Neural progenitor cell (in vitro differentiated cells): Measurements from ENCODE around the gene IPO13. TPM values are rescaled to one million over a fixed set of nuclear protein-coding genes. Genes with fewer than 3 reads are reported as not detected.

Experiments
- DNase-seq: peaks from one replicate; pipeline ENCODE4 v3.0.0-alpha.2; 2016; ENCODE audit warnings: low spot score
- H2AFZ ChIP-seq: fragments of 200-600 bp; sonication (generic); replicated peaks from 2 replicates; pipeline ENCODE4 v1.6.1; 2016; ENCODE audit warnings: antibody characterized with exemption
- H3F3A ChIP-seq: fragments of 200-600 bp; sonication (generic); 2 replicates; pipeline ENCODE4 v1.6.1; 2016; ENCODE audit warnings: antibody characterized with exemption, low read depth
- H3K27ac ChIP-seq: fragments of 200-600 bp; sonication (generic); 2 replicates; pipeline ENCODE4 v1.5.1; 2016; ENCODE audit warnings: mild to moderate bottlenecking
- H3K27me3 ChIP-seq: fragments of 200-600 bp; sonication (generic); 2 replicates; pipeline ENCODE4 v1.6.1; 2016; ENCODE audit warnings: mild to moderate bottlenecking, moderate library complexity
- H3K36me3 ChIP-seq: fragments of 200-600 bp; sonication (generic); 2 replicates; pipeline ENCODE4 v1.5.1; 2016
- H3K4me1 ChIP-seq: fragments of 200-600 bp; sonication (generic); 2 replicates; pipeline ENCODE4 v1.6.1; 2016; ENCODE audit warnings: mixed run types
- H3K4me2 ChIP-seq: fragments of 200-600 bp; sonication (generic); 2 replicates; pipeline ENCODE4 v1.6.1; 2016
- H3K4me3 ChIP-seq: fragments of 200-600 bp; sonication (generic); 2 replicates; pipeline ENCODE4 v1.5.1; 2016
- H3K79me2 ChIP-seq: fragments of 200-600 bp; sonication (generic); 2 replicates; pipeline ENCODE4 v1.6.1; 2016; ENCODE audit warnings: low read depth
- H3K9ac ChIP-seq: fragments of 200-600 bp; sonication (generic); 2 replicates; pipeline ENCODE4 v1.6.1; 2016
- H3K9me3 ChIP-seq: fragments of 200-600 bp; sonication (generic); 2 replicates; pipeline ENCODE4 v1.5.1; 2016; ENCODE audit warnings: low read depth
- H4K20me1 ChIP-seq: fragments of 200-600 bp; sonication (generic); 2 replicates; pipeline ENCODE4 v1.6.1; 2016; ENCODE audit warnings: low read depth
- H3K27ac Mint-ChIP-seq: 3 replicates; pipeline ENCODE4 v1.8.0; 2021; ENCODE audit warnings: mixed read lengths
- H3K27me3 Mint-ChIP-seq: 2 replicates; pipeline ENCODE4 v1.8.0; 2022; ENCODE audit warnings: low read depth, mild to moderate bottlenecking, inconsistent platforms, moderate library complexity, mixed read lengths; ENCODE audit not compliant: insufficient read depth
- H3K36me3 Mint-ChIP-seq: 3 replicates; pipeline ENCODE4 v1.8.0; 2021; ENCODE audit warnings: mixed read lengths
- H3K4me1 Mint-ChIP-seq: 3 replicates; pipeline ENCODE4 v1.8.0; 2021; ENCODE audit warnings: mixed read lengths
- H3K4me3 Mint-ChIP-seq: 3 replicates; pipeline ENCODE4 v1.8.0; 2021; ENCODE audit warnings: mild to moderate bottlenecking, moderate library complexity, mixed read lengths
- H3K9me3 Mint-ChIP-seq: 3 replicates; pipeline ENCODE4 v1.8.0; 2020; ENCODE audit warnings: mixed read lengths
- CTCF ChIP-seq: fragments of 200-600 bp; sonication (generic); IDR thresholded peaks from 2 replicates; pipeline ENCODE4 v1.5.1; 2017; ENCODE audit warnings: antibody characterized with exemption, mild to moderate bottlenecking
- EZH2 ChIP-seq: fragments of 200-600 bp; sonication (generic); IDR thresholded peaks from 2 replicates; pipeline ENCODE4 v1.6.1; 2017; ENCODE audit warnings: antibody characterized with exemption, mild to moderate bottlenecking, moderate library complexity
- EZH2phosphoT487 ChIP-seq: fragments of 200-600 bp; sonication (generic); IDR thresholded peaks from 2 replicates; pipeline ENCODE4 v1.6.1; 2017; ENCODE audit warnings: antibody characterized with exemption
- total RNA-seq: library from RNA; depleted of rRNA; stranded (reverse); fragments of >200 nt; gene quantifications from 2 replicates; pipeline ENCODE4 v1.2.3, GENCODE V29; 2015; ENCODE audit warnings: low replicate concordance

The IPO13 gene
- total RNA-seq, 1 donor from 2014 or later: 7.2 TPM

GRCh38 chr1:43930949-43931275 is 15.8 kb upstream of the IPO13 start:
- H3K79me2 ChIP-seq: no peaks in the 10 kb centered on the region
- Mint-ChIP-seq H3K9me3 (no peaks in the 10 kb centered on the region), H3K4me1 (peaks cover 33% of the 10 kb centered on the region), H3K4me3 (no peak overlapping the region), H3K27ac (no peak overlapping the region), H3K27me3 (peaks cover 14% of the 10 kb centered on the region), H3K36me3 (peaks cover 15% of the 10 kb centered on the region)
- no peaks in the 10 kb centered on the region for H3K36me3 ChIP-seq
- no peak overlapping the region for H3K4me3 ChIP-seq
- no peak for DNase-seq
- H3K27ac ChIP-seq: no peak overlapping the region
- H3K4me1 ChIP-seq: peaks cover 24% of the 10 kb centered on the region
- H3K4me2 ChIP-seq: no peak overlapping the region
- peaks cover 37% of the 10 kb centered on the region for H3K27me3 ChIP-seq
- TF ChIP-seq CTCF: no peak
- H4K20me1 ChIP-seq: peaks cover 32% of the 10 kb centered on the region
- no peak overlapping the region for H3K9ac ChIP-seq
- peaks cover 29% of the 10 kb centered on the region for H3F3A ChIP-seq
- no peak overlapping the region for H2AFZ ChIP-seq
- H3K9me3 ChIP-seq: no peaks in the 10 kb centered on the region

- peaks cover 9% of the 10 kb centered on the region for H3K36me3 Mint-ChIP-seq
- Histone ChIP-seq H3F3A (peaks cover 29% of the 10 kb centered on the region), H3K4me1 (peaks cover 30% of the 10 kb centered on the region), H3K9me3 (no peaks in the 10 kb centered on the region), H3K36me3 (no peaks in the 10 kb centered on the region), H2AFZ (no peak overlapping the region), H3K79me2 (no peaks in the 10 kb centered on the region), H4K20me1 (peaks cover 38% of the 10 kb centered on the region), H3K27me3 (peaks cover 48% of the 10 kb centered on the region), H3K4me2 (no peak overlapping the region), H3K9ac (no peak overlapping the region), H3K27ac (no peak overlapping the region), H3K4me3 (no peak overlapping the region)
- no peak for DNase-seq
- TF ChIP-seq EZH2phosphoT487 (no peak), EZH2 (no peak), CTCF (no peak)
- peaks cover 33% of the 10 kb centered on the region for H3K4me1 Mint-ChIP-seq
- H3K27me3 Mint-ChIP-seq: peaks cover 16% of the 10 kb centered on the region
- H3K9me3 Mint-ChIP-seq: no peaks in the 10 kb centered on the region
- no peak overlapping the region for H3K4me3 Mint-ChIP-seq
- H3K27ac Mint-ChIP-seq: no peak overlapping the region
These were observed 14.8 kb upstream of the IPO13 start for GRCh38 chr1:43931711-43932660.

GRCh38 chr1:43932786-43933385 is 13.9 kb upstream of the IPO13 start:
- Histone ChIP-seq H3K79me2 (no peaks in the 10 kb centered on the region), H3K9ac (peak overlapping the region; percentile 16), H3K36me3 (no peaks in the 10 kb centered on the region), H3K4me1 (peaks cover 30% of the 10 kb centered on the region), H3K4me2 (peak overlapping the region; percentile 99), H3K9me3 (no peaks in the 10 kb centered on the region), H3K27ac (no peak overlapping the region), H3K27me3 (peaks cover 57% of the 10 kb centered on the region), H2AFZ (peak overlapping the region; percentile 100), H3F3A (peaks cover 29% of the 10 kb centered on the region), H4K20me1 (peaks cover 42% of the 10 kb centered on the region), H3K4me3 (peak overlapping the region; percentile 81)
- Mint-ChIP-seq H3K27ac (peak overlapping the region; percentile 39), H3K36me3 (peaks cover 5% of the 10 kb centered on the region), H3K9me3 (no peaks in the 10 kb centered on the region), H3K27me3 (peaks cover 22% of the 10 kb centered on the region), H3K4me1 (peaks cover 33% of the 10 kb centered on the region), H3K4me3 (peak overlapping the region; percentile 65)
- TF ChIP-seq EZH2phosphoT487: no peak
- no peak for TF ChIP-seq EZH2
- TF ChIP-seq CTCF: no peak
- no peak for DNase-seq
